Right lobe of liver (tissue), 4 donors: ENCODE data around the gene PDZRN3.

Experiments used
- CTCF ChIP-seq, 4 donors: fragments of 200-600 bp in 3 of 4; fragments of 450-650 bp in 1 of 4; IDR thresholded peaks; one replicate each; pipeline versions ENCODE4 v1.5.1 to v1.8.0; 2016 to 2022; ENCODE audit warnings: antibody characterized with exemption in 4 of 4, mild to moderate bottlenecking in 2 of 4
- POLR2A ChIP-seq: fragments of 450-650 bp; IDR thresholded peaks from one replicate; pipeline ENCODE4 v1.6.1; 2017; ENCODE audit warnings: antibody characterized with exemption, mild to moderate bottlenecking
- donor health status: DM: no; HTN: no; CAD: no.
- donor health status: DM: no; HTN: no; CAD: no.
- donor health status: DM: no; HTN: yes; CAD: no.

- no peak for TF ChIP-seq CTCF (IDR thresholded peaks at IDR 0.05)
- no peak for TF ChIP-seq POLR2A
Measured at GRCh38 chr3:73582535-73582934, 42.2 kb downstream of the PDZRN3 start.
